ENCODE measurements around the gene ATXN1.
"Not testable (repeated sequence)": the region's sequence is repeated elsewhere in the genome, so short reads cannot be mapped to it uniquely, and the experiment has no call there.

ATXN1 gene
- total RNA-seq, result 67.4 to 148 (median 117) reads per million in 18 experiments

- peak; percentile 47 to 53 for DNase-seq
Measured at GRCh38 chr6:16760516-16761470, at the start of gene ATXN1. Gene ATXN1 (minus strand): TSS chr6:16761460.

- no peak for DNase-seq
Measured at GRCh38 chr6:16810411-16810810, 49.2 kb upstream of the ATXN1 start.

DNA sequence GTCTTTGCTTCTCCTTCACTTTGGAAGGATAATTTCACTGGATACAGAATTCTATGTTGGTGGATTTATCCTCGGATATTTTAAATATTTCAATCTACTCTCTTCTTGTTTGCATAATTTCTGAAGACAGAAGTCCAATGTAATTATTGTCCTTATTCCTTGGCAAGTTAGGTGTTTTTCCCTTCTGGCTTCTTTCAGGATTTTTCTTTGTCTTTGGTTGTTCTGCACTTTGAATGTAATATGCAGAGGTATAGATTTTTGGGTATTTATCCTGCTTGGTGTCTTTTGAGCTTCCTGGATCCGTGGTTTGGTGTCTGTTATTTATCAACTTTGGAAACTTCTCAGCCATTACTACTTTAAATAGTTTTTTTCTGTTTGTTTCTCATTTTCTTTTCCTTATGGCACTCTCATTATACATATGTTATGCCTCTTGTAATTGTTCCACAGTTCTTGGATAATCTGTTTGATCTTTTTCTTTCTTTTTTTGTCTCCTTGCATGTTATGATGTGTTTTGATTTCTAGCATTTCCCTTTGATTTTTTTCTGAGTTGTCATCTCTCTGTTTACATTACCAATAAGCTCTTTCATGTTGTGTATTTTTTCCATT is 48.6 kb upstream of the ATXN1 start:
- no peak for DNase-seq

DNA sequence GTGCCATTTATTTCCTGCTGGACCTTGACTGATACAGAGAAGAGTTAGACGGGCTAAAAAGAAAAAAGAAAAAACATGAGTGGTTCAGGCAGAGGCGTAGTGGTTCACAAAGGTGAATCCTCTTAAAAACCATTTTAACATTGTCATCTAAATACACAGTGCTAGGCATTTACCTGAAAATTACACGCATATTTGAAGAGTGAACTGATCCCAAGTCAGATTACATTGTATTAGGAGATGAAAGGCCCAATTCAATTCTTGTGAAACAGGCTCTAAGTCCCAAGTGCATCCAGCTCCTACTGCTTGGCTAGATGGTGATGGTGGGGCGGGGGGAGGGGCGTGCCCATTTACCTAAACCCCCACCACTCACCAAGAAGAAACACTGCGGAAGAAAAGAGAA is 46.7 kb upstream of the ATXN1 start:
- DNase-seq, result no peak

- DNase-seq, result no peak
Measured at GRCh38 chr6:16806363-16806762, 45.1 kb upstream of the ATXN1 start.

DNA sequence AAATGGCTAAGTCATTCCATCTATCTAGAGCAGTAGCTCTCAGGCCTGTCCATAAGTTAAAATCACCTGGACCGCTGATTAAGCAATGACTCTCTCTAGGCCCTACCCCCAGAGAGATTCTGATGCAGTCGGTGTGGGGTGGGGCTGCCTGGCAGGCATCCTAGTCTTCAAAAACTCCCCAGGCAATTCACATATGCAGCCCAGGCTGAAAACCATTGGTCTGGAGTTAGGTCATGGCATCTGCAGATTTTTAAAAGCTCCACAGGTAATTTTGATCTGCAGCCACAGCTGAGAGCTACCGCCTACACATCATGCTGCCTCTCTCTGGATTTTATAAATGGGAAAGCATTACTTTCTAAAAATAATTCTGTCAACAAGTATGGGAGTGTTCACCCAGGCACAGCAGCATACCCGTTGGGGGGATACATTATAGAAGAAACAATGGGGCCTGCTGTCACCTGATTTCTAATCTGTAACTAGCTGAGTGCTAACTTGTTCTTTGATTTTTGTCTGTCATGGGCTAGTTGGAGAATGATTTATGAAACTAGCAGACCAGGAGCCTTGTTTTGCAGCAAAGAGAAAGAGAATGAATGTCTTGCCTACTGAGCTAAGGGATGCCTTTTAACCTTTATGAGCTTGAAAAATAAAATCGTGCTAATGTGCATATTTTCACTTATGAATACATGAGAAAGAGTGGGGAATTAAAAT is 44.1 kb upstream of the ATXN1 start:
- DNase-seq, result no peak

- DNase-seq, result peak in 1 of 2 donors; percentile 14
Measured at GRCh38 chr6:16804546-16805242, 43.4 kb upstream of the ATXN1 start.

DNA sequence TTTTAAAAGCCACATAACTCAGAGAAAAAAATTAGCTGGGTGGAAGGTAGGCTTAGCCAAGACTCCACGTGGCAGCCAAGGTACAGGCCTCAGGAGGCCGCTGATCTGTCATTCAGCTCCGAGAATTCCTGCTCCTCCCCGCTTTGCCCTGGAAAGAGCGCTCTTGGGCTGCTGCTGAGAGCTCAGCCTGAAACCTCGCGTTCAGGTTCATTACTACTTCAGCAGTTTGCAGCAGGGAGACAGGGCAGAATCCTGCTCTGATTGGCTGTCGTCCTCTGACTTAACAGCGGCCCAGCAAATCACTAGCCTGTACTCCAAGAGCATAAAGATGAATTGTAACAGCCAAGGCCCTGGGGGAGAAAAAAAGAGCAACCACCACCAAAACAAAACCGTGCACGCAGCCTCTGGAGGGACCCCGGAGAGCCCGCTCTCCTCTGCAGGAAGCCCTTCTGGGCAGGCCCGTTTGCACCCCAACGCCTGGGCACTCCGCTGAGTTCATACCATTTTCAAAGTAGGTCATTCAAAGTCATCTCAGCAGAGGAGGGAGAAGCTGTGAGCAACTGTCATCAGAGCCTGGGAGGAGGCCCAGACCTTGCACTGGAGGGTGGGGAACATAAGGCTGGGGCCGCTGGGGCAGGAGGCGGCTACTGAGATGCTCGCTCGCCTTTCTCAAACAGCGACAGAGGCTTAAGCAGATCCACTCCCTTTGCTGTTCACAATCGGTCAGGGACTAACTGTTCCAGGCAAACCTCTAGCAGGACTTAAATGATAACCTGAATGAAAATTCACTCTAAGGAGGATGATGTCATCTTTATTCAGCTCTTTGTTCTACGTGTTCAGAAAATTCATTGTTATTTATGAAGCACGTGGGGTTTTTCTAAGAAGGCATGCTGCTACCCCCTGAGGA is 42.3 kb upstream of the ATXN1 start:
- no peak for DNase-seq

GRCh38 chr6:16802071-16802470 is 40.8 kb upstream of the ATXN1 start:
- no peak for DNase-seq

- peak; percentile 32 to 56 for DNase-seq
Measured at GRCh38 chr6:16800942-16801341, 39.7 kb upstream of the ATXN1 start.

DNA sequence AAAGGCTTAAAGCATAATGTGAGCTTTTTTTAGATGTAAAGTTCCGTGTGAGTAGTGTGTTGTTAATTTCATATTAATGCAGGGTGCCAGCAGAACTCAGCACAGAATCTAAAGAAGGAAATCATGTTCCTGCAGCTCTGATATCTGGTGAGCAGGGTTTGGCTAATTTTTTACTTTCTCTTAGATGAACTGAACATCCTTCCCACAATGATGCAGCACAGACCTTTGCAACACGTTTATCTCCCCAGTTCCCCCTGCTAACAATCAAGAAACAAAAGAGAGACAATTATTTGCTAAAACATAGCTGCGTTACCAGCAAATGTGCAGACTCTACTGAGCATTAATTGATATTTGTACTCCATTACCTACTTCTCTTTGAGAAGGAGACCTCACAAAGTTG is 39.1 kb upstream of the ATXN1 start:
- DNase-seq, result no peak

GRCh38 chr6:16799279-16800193 is 38.3 kb upstream of the ATXN1 start:
- no peak for DNase-seq

DNA sequence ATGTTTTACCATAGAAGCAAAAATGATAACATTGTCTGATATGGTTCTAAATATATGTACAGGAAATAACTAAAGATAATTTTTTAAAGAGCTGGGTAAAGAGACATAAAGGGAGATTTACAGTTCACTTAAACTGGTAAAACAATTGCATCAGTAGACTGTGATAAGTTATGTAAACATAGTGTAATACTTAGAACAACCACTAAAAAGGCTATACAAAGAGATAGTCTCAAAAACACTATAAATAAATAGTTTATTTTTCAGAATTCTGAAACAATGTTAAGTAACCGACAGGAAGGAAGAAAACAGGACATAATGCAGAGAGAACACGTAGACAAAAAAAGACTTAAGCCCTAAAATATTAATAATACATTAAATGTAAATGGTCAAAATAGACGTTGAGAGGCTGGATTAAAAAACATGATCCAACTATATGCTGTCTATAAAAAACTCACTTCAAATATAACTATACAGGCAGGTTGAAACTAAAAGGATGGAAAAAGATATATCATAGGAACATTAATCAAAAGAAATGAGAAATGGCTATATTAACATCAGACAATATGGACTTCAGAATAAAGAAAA is 32.7 kb upstream of the ATXN1 start:
- no peak for DNase-seq

- no peak for DNase-seq
Measured at GRCh38 chr6:16789329-16790038, 28.2 kb upstream of the ATXN1 start.

DNA sequence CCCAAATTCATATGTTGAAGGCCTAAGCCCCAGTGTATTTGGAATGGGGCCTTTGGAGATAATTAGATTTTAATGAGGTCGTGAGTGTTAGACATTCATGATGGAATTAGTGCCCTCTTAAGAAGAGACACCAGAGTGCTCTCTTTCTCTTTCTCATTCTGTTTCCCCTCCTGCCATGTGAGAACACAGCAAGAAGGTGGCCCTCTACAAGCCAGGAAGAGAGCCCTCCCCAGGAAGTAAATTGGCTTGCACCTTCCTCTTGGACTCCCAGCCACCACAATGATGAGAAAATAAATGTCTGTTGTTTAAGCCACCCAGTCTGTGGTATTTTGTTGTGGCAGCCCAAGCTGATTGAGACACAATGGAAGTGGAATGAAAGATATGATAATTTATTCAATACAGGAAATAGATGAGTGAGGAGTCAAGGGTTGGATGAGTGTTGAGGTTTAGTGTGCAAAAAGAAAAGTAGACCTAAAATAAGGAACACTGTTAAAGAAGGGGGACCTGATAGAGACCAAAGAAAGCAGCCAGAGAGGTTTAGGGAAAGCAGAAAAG is 25.9 kb upstream of the ATXN1 start:
- no peak for DNase-seq

DNA sequence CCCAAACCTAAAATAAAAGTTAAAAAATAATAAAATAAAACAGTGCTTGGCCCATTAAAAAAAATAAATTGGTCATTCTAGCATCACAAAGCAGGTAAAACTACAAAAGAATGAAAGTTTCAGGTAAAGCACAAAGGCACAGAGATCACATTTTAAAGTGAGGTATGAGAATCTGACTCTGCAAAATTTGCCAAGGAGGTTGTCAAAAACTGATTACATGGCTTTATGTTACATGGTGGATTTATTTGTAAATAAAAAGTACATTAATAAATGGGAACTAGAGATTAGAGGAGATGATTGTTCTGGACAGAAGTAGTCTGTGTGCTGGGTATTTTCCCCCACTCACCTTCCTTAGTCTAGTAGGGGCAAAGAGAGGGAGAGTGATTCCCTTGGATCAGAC is 24.2 kb upstream of the ATXN1 start:
- DNase-seq, result no peak

DNA sequence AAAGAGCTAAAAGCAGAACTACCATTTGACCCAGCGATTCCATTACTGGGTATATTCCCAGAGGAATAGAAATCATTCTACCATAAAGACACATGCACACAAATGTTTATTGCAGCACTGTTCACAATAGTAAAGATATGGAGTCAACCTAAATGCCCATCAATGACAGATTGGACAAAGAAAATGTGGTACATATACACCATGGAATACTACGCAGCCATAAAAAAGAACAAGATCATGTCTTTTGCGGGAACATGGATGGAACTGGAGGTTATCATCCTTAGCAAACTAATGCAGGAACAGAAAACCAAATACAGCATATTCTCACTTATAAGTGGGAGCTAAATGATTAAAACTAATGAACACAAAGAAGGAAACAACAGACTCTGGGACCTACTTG is 23.7 kb upstream of the ATXN1 start:
- DNase-seq, result not testable (repeated sequence)

DNA sequence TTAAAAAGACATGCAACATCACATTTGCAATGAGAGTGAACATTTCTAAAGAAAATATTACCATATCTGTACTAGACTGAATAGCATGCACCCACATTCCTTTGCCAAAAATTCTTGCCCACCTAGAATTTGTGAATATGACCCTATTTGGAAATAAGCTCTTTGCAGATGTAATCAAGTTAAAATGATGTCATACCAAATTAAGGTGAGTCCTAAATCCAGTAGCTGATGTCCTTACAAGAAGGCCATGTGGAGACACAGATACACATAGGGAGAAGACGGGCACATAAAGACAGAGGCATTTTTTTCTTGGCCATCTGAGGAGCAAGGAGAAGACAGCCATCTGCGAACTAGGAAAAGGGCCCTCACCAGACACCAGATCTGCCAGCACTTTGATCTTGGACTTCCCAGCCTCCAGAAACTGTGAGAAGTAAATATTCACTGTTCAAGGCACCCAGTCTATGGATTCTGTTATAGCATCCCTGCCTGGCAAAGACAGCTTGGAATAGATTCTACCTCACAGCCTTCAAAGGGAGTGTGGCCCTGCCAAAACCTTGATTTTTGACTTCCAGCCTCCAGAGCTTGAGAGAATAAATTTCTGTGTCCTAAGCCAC is 22.8 kb upstream of the ATXN1 start:
- DNase-seq, result no peak

GRCh38 chr6:16783509-16783908 is 22.2 kb upstream of the ATXN1 start:
- no peak for DNase-seq
